Activated T-helper 1 cell treated with anti-CD3 and anti-CD28 coated beads, Interleukin-12 subunit alpha, Interleukin-12 subunit beta, Interleukin-2, Interleukin-4 antibody, amounts not matched to agents 30 ng/mL and 10 ng/mL and 1 ng/mL, durations not matched to agents 14 hours and 24 hours and 36 hours (primary cell): ENCODE results near the gene STK10. TPM values are rescaled to one million over a fixed set of nuclear protein-coding genes. Genes with fewer than 3 reads are reported as not detected.

Source experiments
- DNase-seq: peaks from one replicate; pipeline ENCODE4 v3.0.0; 2021; ENCODE audit warnings: low spot score
- H3K27ac Mint-ChIP-seq: one replicate; pipeline ENCODE4 v1.8.0; 2021; ENCODE audit warnings: mild to moderate bottlenecking, mixed read lengths
- H3K27me3 Mint-ChIP-seq: one replicate; pipeline ENCODE4 v1.8.0; 2022; ENCODE audit warnings: mild to moderate bottlenecking, moderate library complexity, mixed read lengths; ENCODE audit not compliant: insufficient read depth
- H3K36me3 Mint-ChIP-seq: one replicate; pipeline ENCODE4 v1.8.0; 2021; ENCODE audit warnings: low read depth, mixed read lengths
- H3K4me1 Mint-ChIP-seq: one replicate; pipeline ENCODE4 v1.8.0; 2021; ENCODE audit warnings: low read depth, mixed read lengths
- H3K4me3 Mint-ChIP-seq: one replicate; pipeline ENCODE4 v1.8.0; 2021; ENCODE audit warnings: mild to moderate bottlenecking, moderate library complexity, mixed read lengths
- H3K9me3 Mint-ChIP-seq: one replicate; pipeline ENCODE4 v1.8.0; 2021; ENCODE audit warnings: mixed read lengths
- intact Hi-C: fragments of 100-400 bp; cut with micrococcal nuclease; formaldehyde crosslinking; loops from one replicate; pipeline ENCODE4 v1.15.1; 2024
- total RNA-seq: library from RNA; stranded (reverse); gene quantifications from 2 replicates; pipeline ENCODE4 v1.2.3, GENCODE V29; 2022

The STK10 gene
- total RNA-seq, 1 donor from 2014 or later, result 91.9 TPM

GRCh38 chr5:172054611-172055153, 133.3 kb downstream of the STK10 start:
- Mint-ChIP-seq H3K27ac (no peak overlapping the region), H3K36me3 (peaks cover 43% of the 10 kb centered on the region)

GRCh38 chr5:172052450-172053236, 135.4 kb downstream of the STK10 start:
- intact Hi-C loops, result no loop called here
- H3K9me3 Mint-ChIP-seq, result no peaks in the 10 kb centered on the region
- no peak overlapping the region for H3K4me3 Mint-ChIP-seq
- H3K27me3 Mint-ChIP-seq, result no peaks in the 10 kb centered on the region
- H3K4me1 Mint-ChIP-seq, result peaks cover 24% of the 10 kb centered on the region
- H3K27ac Mint-ChIP-seq, result no peak overlapping the region
- no peak for DNase-seq
- peaks cover 50% of the 10 kb centered on the region for H3K36me3 Mint-ChIP-seq

More at GRCh38 chr5:172054611-172055153, 133.3 kb downstream of the STK10 start:
- Mint-ChIP-seq H3K27me3 (no peaks in the 10 kb centered on the region), H3K4me3 (no peak overlapping the region), H3K4me1 (peaks cover 20% of the 10 kb centered on the region), H3K9me3 (no peaks in the 10 kb centered on the region)
- DNase-seq, result no peak
- intact Hi-C loops, result loop anchor here (5.0 kb wide), 1 partner anchor 142 kb away; no protein-coding TSS in a partner anchor

- H3K9me3 Mint-ChIP-seq, result no peaks in the 10 kb centered on the region
- H3K36me3 Mint-ChIP-seq, result peaks cover 45% of the 10 kb centered on the region
- no peak overlapping the region for H3K27ac Mint-ChIP-seq
- no peaks in the 10 kb centered on the region for H3K27me3 Mint-ChIP-seq
- DNase-seq, result no peak
- H3K4me1 Mint-ChIP-seq, result peaks cover 22% of the 10 kb centered on the region
- no peak overlapping the region for H3K4me3 Mint-ChIP-seq
- intact Hi-C loops, result no loop called here
These were observed 136.2 kb downstream of the STK10 start for GRCh38 chr5:172051643-172052339.

GRCh38 chr5:172050080-172050479, 137.9 kb downstream of the STK10 start:
- Mint-ChIP-seq H3K9me3 (no peaks in the 10 kb centered on the region), H3K36me3 (peaks cover 38% of the 10 kb centered on the region), H3K4me1 (peaks cover 13% of the 10 kb centered on the region), H3K27me3 (no peaks in the 10 kb centered on the region), H3K27ac (no peak overlapping the region), H3K4me3 (no peak overlapping the region)
- no peak for DNase-seq
- intact Hi-C loops, result no loop called here

GRCh38 chr5:172049226-172049796, 138.7 kb downstream of the STK10 start:
- no peak for DNase-seq
- H3K4me3 Mint-ChIP-seq, result no peak overlapping the region
- H3K4me1 Mint-ChIP-seq, result peaks cover 13% of the 10 kb centered on the region
- H3K36me3 Mint-ChIP-seq, result peaks cover 43% of the 10 kb centered on the region
- H3K27me3 Mint-ChIP-seq, result no peaks in the 10 kb centered on the region
- H3K27ac Mint-ChIP-seq, result peak overlapping the region; percentile 21
- intact Hi-C loops, result no loop called here
- no peaks in the 10 kb centered on the region for H3K9me3 Mint-ChIP-seq

- Mint-ChIP-seq H3K4me3 (no peak overlapping the region), H3K4me1 (peaks cover 13% of the 10 kb centered on the region), H3K27ac (peak overlapping the region; percentile 63), H3K27me3 (no peaks in the 10 kb centered on the region), H3K36me3 (peaks cover 44% of the 10 kb centered on the region), H3K9me3 (no peaks in the 10 kb centered on the region)
- no peak for DNase-seq
- intact Hi-C loops, result no loop called here
These were observed 139.4 kb downstream of the STK10 start for GRCh38 chr5:172048539-172049101.

- H3K9me3 Mint-ChIP-seq, result no peaks in the 10 kb centered on the region
- H3K27me3 Mint-ChIP-seq, result no peaks in the 10 kb centered on the region
- intact Hi-C loops, result no loop called here
- H3K36me3 Mint-ChIP-seq, result peaks cover 40% of the 10 kb centered on the region
- H3K4me3 Mint-ChIP-seq, result no peak overlapping the region
- H3K27ac Mint-ChIP-seq, result no peak overlapping the region
- DNase-seq, result no peak
- H3K4me1 Mint-ChIP-seq, result peaks cover 13% of the 10 kb centered on the region
These were observed 139.9 kb downstream of the STK10 start for GRCh38 chr5:172048170-172048422.

GRCh38 chr5:172046593-172046992, 141.4 kb downstream of the STK10 start:
- Mint-ChIP-seq H3K9me3 (no peaks in the 10 kb centered on the region), H3K27ac (no peak overlapping the region), H3K4me3 (no peak overlapping the region), H3K27me3 (no peaks in the 10 kb centered on the region), H3K4me1 (peaks cover 13% of the 10 kb centered on the region), H3K36me3 (peaks cover 32% of the 10 kb centered on the region)
- DNase-seq, result no peak
- intact Hi-C loops, result no loop called here

- H3K36me3 Mint-ChIP-seq, result peaks cover 28% of the 10 kb centered on the region
- intact Hi-C loops, result no loop called here
These were observed 142.8 kb downstream of the STK10 start for GRCh38 chr5:172045315-172045632.

GRCh38 chr5:172044631-172045314, 143.3 kb downstream of the STK10 start:
- H3K4me3 Mint-ChIP-seq, result no peak overlapping the region
- intact Hi-C loops, result no loop called here
- peaks cover 17% of the 10 kb centered on the region for H3K4me1 Mint-ChIP-seq
- H3K9me3 Mint-ChIP-seq, result no peaks in the 10 kb centered on the region
- H3K27ac Mint-ChIP-seq, result no peak overlapping the region
- no peaks in the 10 kb centered on the region for H3K27me3 Mint-ChIP-seq
- no peak for DNase-seq
- H3K36me3 Mint-ChIP-seq, result peaks cover 26% of the 10 kb centered on the region

More at GRCh38 chr5:172045315-172045632, 142.8 kb downstream of the STK10 start:
- H3K27ac Mint-ChIP-seq, result no peak overlapping the region
- no peak for DNase-seq
- no peak overlapping the region for H3K4me3 Mint-ChIP-seq
- H3K4me1 Mint-ChIP-seq, result peaks cover 13% of the 10 kb centered on the region
- H3K27me3 Mint-ChIP-seq, result no peaks in the 10 kb centered on the region
- H3K9me3 Mint-ChIP-seq, result no peaks in the 10 kb centered on the region

- Mint-ChIP-seq H3K27me3 (no peaks in the 10 kb centered on the region), H3K4me1 (peaks cover 17% of the 10 kb centered on the region), H3K4me3 (no peak overlapping the region), H3K9me3 (no peaks in the 10 kb centered on the region), H3K27ac (no peak overlapping the region), H3K36me3 (peaks cover 20% of the 10 kb centered on the region)
- intact Hi-C loops, result no loop called here
- no peak for DNase-seq
These were observed 144.2 kb downstream of the STK10 start for GRCh38 chr5:172043865-172044264.

GRCh38 chr5:172042183-172042582, 145.8 kb downstream of the STK10 start:
- Mint-ChIP-seq H3K27ac (no peak overlapping the region), H3K9me3 (no peaks in the 10 kb centered on the region), H3K4me1 (peaks cover 7% of the 10 kb centered on the region), H3K36me3 (peaks cover 13% of the 10 kb centered on the region), H3K4me3 (no peak overlapping the region), H3K27me3 (no peaks in the 10 kb centered on the region)
- intact Hi-C loops, result no loop called here
- DNase-seq, result no peak
